GM12878 (cell line): ENCODE results near the gene TTC39C. TPM values are rescaled to one million over a fixed set of nuclear protein-coding genes. Genes with fewer than 3 reads are reported as not detected.

Experiments used
- ATAC-seq: fragments of 200-7000 bp; cut with Tn5 transposase; 3 replicates; pipeline ENCODE4 v1.9.1; 2020; ENCODE audit warnings: mild to moderate bottlenecking, moderate library complexity
- BruUV-seq: library from RNA; stranded (reverse); fragments of 400-500 nt; replicated peaks from 2 replicates; lab custom pipeline; 2021; lab: Mats Ljungman, UMichigan
- CTCF ChIA-PET: fragments of 300-600 bp; sonication (Branson Sonifier 250); formaldehyde crosslinking; extraction: SDS; loops from one replicate; lab custom pipeline; 2021; ENCODE audit warnings: inconsistent platforms; lab: Yijun Ruan, JAX
- POLR2A ChIA-PET: fragments of 350-600 bp; formaldehyde crosslinking; extraction: SDS; loops from one replicate; lab custom pipeline; 2021; ENCODE audit warnings: inconsistent platforms; lab: Charles Lee
- RAD21 ChIA-PET: fragments of 300-600 bp; sonication (Branson Sonifier 250); formaldehyde crosslinking; loops from one replicate; lab custom pipeline; 2023; ENCODE audit warnings: antibody characterized with exemption; ENCODE audit not compliant: unreplicated experiment; lab: Charles Lee
- SMC1A ChIA-PET: fragments of 300-600 bp; sonication (Branson Sonifier 250); formaldehyde crosslinking; loops from one replicate; lab custom pipeline; 2023; ENCODE audit not compliant: unreplicated experiment, uncharacterized antibody; lab: Charles Lee
- DNase-seq: peaks from one replicate; pipeline ENCODE4 v3.0.0-alpha.2; 2011; ENCODE audit warnings: low read depth, low spot score
- FAIRE-seq: peaks from 3 replicates; lab custom pipeline; 2011; peaks lifted over from hg19 to GRCh38; lab: Jason Lieb, UNC
- H2AFZ ChIP-seq: 2 replicates; pipeline ENCODE4 v1.6.0; 2011; ENCODE audit warnings: low read depth, low read length, control low read depth; ENCODE audit not compliant: control insufficient read depth
- H3K27ac ChIP-seq: 2 replicates; pipeline ENCODE4 v1.5.1; 2011; ENCODE audit warnings: control low read depth; ENCODE audit not compliant: control insufficient read depth, insufficient read depth
- H3K27me3 ChIP-seq, 2 experiments: replicated peaks in 1 of 2; 2 replicates each; pipeline versions ENCODE4 v1.6.0 to v1.6.1; 2011; ENCODE audit warnings: low read length in 1 of 2; ENCODE audit not compliant: control insufficient read depth in 2 of 2, insufficient read depth in 2 of 2
- H3K36me3 ChIP-seq, 2 experiments: 2 replicates each; pipeline ENCODE4 v1.5.1; 2011; ENCODE audit warnings: low read length in 1 of 2; ENCODE audit not compliant: control insufficient read depth in 2 of 2, insufficient read depth in 2 of 2
- H3K4me1 ChIP-seq: 2 replicates; pipeline ENCODE4 v1.6.1; 2011; ENCODE audit warnings: mild to moderate bottlenecking, low read length, moderate library complexity, mixed read lengths; ENCODE audit not compliant: control insufficient read depth, insufficient read depth
- H3K4me2 ChIP-seq: 2 replicates; pipeline ENCODE4 v1.6.0; 2011; ENCODE audit warnings: control low read depth; ENCODE audit not compliant: control insufficient read depth, insufficient read depth
- H3K4me3 ChIP-seq: fragments of 200-600 bp; sonication (generic); 2 replicates; pipeline ENCODE4 v1.5.1; 2016
- H3K79me2 ChIP-seq: 2 replicates; pipeline ENCODE4 v1.6.0; 2011; ENCODE audit warnings: low read length; ENCODE audit not compliant: control insufficient read depth, insufficient read depth
- H3K9ac ChIP-seq: 2 replicates; pipeline ENCODE4 v1.8.0; 2011; ENCODE audit warnings: low read length, control low read depth, mixed read lengths; ENCODE audit not compliant: control insufficient read depth, insufficient read depth
- H3K9me3 ChIP-seq: replicated peaks from 3 replicates; pipeline ENCODE4 v1.5.1; 2011; ENCODE audit warnings: mild to moderate bottlenecking, low read length; ENCODE audit not compliant: control insufficient read depth, insufficient read depth
- H4K20me1 ChIP-seq: 2 replicates; pipeline ENCODE4 v1.6.0; 2011; ENCODE audit not compliant: control insufficient read depth, insufficient read depth
- CEBPB ChIP-seq, 2 experiments: fragments of 150-350 bp in 1 of 2; IDR thresholded peaks; 2 replicates each; pipeline ENCODE4 v1.6.1; 2012 to 2014; ENCODE audit warnings: low read depth in 2 of 2, low read length in 2 of 2, borderline replicate concordance in 1 of 2, inconsistent platforms in 1 of 2
- MXI1 ChIP-seq: fragments of 150-350 bp; IDR thresholded peaks from 2 replicates; pipeline ENCODE4 v1.6.1; 2011; ENCODE audit warnings: low read depth, mild to moderate bottlenecking, inconsistent platforms, low read length, improper control_type of control experiment
- POLR2A ChIP-seq: IDR thresholded peaks from 2 replicates; pipeline ENCODE4 v1.6.1; 2011; ENCODE audit warnings: low read depth, mild to moderate bottlenecking, low read length
- RUNX3 ChIP-seq: IDR thresholded peaks from 2 replicates; pipeline ENCODE4 v1.6.1; 2012; ENCODE audit warnings: low read length, inconsistent platforms
- WGBS: methylation state at CpG from one replicate; pipeline ENCODE4 v1.1.6; 2016; ENCODE audit warnings: low lambda C conversion rate; ENCODE audit not compliant: insufficient replicate concordance, insufficient coverage; ENCODE audit errors: missing lambda C conversion rate; 5-methylcytosine and 5-hydroxymethylcytosine counted together
- in situ Hi-C: fragments of 300-500 bp; cut with MboI; formaldehyde crosslinking; loops from 9 replicates; pipeline ENCODE4 v1.14.3; 2018; ENCODE audit warnings: mixed read lengths
- intact Hi-C: fragments of 100-400 bp; cut with micrococcal nuclease; formaldehyde crosslinking; loops from one replicate; pipeline ENCODE4 v1.14.2; 2022; ENCODE audit not compliant: unreplicated experiment
- polyA plus RNA-seq, 11 experiments: library from polyadenylated mRNA; depleted of rRNA in 4 of 11; unstranded in 6 of 11; stranded (reverse) in 5 of 11; fragments of >200 nt; fragmentation: Nextera tagmentation in 4 of 11; fragmentation: Illumina TruSeq in 1 of 11; extraction: Ambion mirVana in 4 of 11; extraction: Trizol in 1 of 11; gene quantifications; 1 replicate in 1 of 11; 2 replicates in 10 of 11; pipeline versions ENCODE4 v1.2.1 to v1.2.3, GENCODE V29; 2011 to 2016; ENCODE audit warnings: inconsistent platforms in 2 of 11, missing spikeins in 2 of 11, low read depth in 1 of 11
- total RNA-seq, 4 experiments: library from RNA; depleted of rRNA in 3 of 4; stranded (reverse); fragments of >200 nt in 3 of 4; fragmentation: Illumina TruSeq in 1 of 4; extraction: Trizol in 1 of 4; gene quantifications; 2 replicates each; pipeline versions ENCODE4 v1.2.1 to v1.2.3, GENCODE V29; 2013 to 2021
- TF ChIP-seq, protein P1 (sequence below): fragments of 450-650 bp; IDR thresholded peaks from 2 replicates; pipeline ENCODE4 v1.6.1; 2018; ENCODE audit warnings: borderline replicate concordance, mild to moderate bottlenecking; ENCODE audit not compliant: partially characterized antibody
- TF ChIP-seq, protein P2 (sequence below): fragments of 450-650 bp; formaldehyde crosslinking; IDR thresholded peaks from 2 replicates; pipeline ENCODE4 v1.5.0; 2022; ENCODE audit warnings: mild to moderate bottlenecking, missing genetic modification characterization

TTC39C gene
- total and polyA plus RNA-seq, 10 of the 15 experiments (the other 5 are each of a cell fraction or from before 2014, with no cell fraction given) = 21.1 to 91.0 (median 64.8) TPM

DNA sequence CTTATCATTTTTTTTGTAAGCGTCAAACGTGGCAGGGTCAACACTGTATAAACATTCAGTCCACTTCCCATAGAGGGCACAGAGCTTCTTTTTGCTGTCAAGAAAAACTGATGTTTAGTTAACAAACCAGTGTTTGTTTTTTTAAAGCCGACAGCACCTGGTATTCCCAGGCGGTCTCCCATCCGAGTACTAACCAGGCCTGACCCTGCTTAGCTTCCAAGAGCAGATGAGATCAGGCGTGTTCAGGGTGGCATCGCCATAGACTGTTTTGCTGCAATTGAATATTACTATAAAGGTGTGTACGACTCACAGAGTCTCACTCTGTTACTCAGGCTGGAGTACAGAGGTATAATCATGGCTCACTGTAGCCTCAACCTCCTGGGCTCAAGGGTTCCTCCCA is 155.8 kb downstream of the TTC39C start:
- ChIA-PET RAD21 (no interaction called here), SMC1A (no interaction called here), POLR2A (no interaction called here), CTCF (no interaction called here)
- Histone ChIP-seq H3K4me2 (no peak overlapping the region), H3K9ac (no peak overlapping the region), H3K36me3 (no peaks in the 10 kb centered on the region), H3K4me1 (peaks cover 4% of the 10 kb centered on the region; the same call in 1 of the 2 replicates), H3K79me2 (no peaks in the 10 kb centered on the region), H4K20me1 (no peaks in the 10 kb centered on the region), H3K27ac (no peak overlapping the region), H3K9me3 (no peaks in the 10 kb centered on the region), H3K27me3 (no peaks in the 10 kb centered on the region), H2AFZ (no peak overlapping the region), H3K4me3 (no peak overlapping the region)
- FAIRE-seq (no peak), ATAC-seq (peak; percentile 22; the same call in 1 of the 3 replicates), DNase-seq (no peak)
- intact Hi-C loops (no loop called here), in situ Hi-C loops (no loop called here)
- TF ChIP-seq MXI1 (no peak), POLR2A (no peak), RUNX3 (0 out of 2 replicates have a peak, but pooled peaks have one; percentile 9)
- no TSS peak for BruUV-seq
- WGBS = 51% methylated on average over 8 of the region's 8 CpGs

DNA sequence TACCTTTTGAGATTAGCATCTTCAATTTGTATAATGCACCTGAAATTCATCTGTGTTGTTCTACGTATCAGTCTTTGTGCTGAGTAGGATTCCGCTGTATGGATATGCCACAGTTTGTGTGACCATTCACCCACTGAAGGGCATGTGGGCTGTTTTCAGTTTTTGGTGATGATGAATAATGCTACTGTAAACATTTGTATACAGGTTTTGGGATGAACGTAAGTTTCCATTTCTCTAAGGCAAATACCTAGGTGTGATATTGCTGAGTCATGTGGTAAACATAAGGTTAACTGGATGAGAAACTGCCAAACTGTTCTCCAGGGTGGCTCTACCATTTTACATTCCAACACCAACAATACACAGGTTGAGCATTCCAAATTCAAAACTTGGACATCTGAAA is 159.4 kb downstream of the TTC39C start:
- 76% methylated on average over 3 of the region's 3 CpGs for WGBS
- Histone ChIP-seq H3K27ac (no peak overlapping the region), H2AFZ (no peak overlapping the region), H3K36me3 (no peaks in the 10 kb centered on the region), H3K4me2 (no peak overlapping the region), H3K4me1 (peaks cover 15% of the 10 kb centered on the region), H3K9me3 (no peaks in the 10 kb centered on the region), H4K20me1 (no peaks in the 10 kb centered on the region), H3K9ac (no peak overlapping the region), H3K79me2 (no peaks in the 10 kb centered on the region), H3K27me3 (no peaks in the 10 kb centered on the region), H3K4me3 (no peak overlapping the region)
- ChIA-PET CTCF (interaction anchor here (0.6 kb wide), 1 partner anchor 11 kb away, joined by 3 read pairs; no protein-coding TSS in a partner anchor), RAD21 (no interaction called here), POLR2A (no interaction called here), SMC1A (interaction anchor here (1.2 to 5.9 kb wide), 2 partner anchors 16 to 315 kb away, joined by 3 to 48 read pairs; no protein-coding TSS in a partner anchor)
- TF ChIP-seq, protein P1, sequence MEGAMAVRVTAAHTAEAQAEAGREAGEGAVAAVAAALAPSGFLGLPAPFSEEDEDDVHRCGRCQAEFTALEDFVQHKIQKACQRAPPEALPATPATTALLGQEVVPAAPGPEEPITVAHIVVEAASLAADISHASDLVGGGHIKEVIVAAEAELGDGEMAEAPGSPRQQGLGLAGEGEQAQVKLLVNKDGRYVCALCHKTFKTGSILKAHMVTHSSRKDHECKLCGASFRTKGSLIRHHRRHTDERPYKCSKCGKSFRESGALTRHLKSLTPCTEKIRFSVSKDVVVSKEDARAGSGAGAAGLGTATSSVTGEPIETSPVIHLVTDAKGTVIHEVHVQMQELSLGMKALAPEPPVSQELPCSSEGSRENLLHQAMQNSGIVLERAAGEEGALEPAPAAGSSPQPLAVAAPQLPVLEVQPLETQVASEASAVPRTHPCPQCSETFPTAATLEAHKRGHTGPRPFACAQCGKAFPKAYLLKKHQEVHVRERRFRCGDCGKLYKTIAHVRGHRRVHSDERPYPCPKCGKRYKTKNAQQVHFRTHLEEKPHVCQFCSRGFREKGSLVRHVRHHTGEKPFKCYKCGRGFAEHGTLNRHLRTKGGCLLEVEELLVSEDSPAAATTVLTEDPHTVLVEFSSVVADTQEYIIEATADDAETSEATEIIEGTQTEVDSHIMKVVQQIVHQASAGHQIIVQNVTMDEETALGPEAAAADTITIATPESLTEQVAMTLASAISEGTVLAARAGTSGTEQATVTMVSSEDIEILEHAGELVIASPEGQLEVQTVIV = no peak
- TF ChIP-seq, protein P2, sequence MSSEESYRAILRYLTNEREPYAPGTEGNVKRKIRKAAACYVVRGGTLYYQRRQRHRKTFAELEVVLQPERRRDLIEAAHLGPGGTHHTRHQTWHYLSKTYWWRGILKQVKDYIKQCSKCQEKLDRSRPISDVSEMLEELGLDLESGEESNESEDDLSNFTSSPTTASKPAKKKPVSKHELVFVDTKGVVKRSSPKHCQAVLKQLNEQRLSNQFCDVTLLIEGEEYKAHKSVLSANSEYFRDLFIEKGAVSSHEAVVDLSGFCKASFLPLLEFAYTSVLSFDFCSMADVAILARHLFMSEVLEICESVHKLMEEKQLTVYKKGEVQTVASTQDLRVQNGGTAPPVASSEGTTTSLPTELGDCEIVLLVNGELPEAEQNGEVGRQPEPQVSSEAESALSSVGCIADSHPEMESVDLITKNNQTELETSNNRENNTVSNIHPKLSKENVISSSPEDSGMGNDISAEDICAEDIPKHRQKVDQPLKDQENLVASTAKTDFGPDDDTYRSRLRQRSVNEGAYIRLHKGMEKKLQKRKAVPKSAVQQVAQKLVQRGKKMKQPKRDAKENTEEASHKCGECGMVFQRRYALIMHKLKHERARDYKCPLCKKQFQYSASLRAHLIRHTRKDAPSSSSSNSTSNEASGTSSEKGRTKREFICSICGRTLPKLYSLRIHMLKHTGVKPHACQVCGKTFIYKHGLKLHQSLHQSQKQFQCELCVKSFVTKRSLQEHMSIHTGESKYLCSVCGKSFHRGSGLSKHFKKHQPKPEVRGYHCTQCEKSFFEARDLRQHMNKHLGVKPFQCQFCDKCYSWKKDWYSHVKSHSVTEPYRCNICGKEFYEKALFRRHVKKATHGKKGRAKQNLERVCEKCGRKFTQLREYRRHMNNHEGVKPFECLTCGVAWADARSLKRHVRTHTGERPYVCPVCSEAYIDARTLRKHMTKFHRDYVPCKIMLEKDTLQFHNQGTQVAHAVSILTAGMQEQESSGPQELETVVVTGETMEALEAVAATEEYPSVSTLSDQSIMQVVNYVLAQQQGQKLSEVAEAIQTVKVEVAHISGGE (CRISPR knock-in tag) = no peak
- no peak for TF ChIP-seq CEBPB (IDR thresholded peaks at IDR 0.05; ENCODE audit: borderline replicate concordance in 1 of 2, low read depth in 2 of 2, low read length in 2 of 2)
- in situ Hi-C loops (no loop called here), intact Hi-C loops (no loop called here)
- no peak for ATAC-seq
- no peak for DNase-seq
- BruUV-seq = no TSS peak
- FAIRE-seq = no peak
